Natural killer cell (primary cell): ENCODE measurements around the gene ATP11A. TPM values are rescaled to one million over a fixed set of nuclear protein-coding genes. Genes with fewer than 3 reads are reported as not detected.

ENCODE experiments used
- ATAC-seq, 3 donors: fragments of 150-1000 bp in 2 of 3; fragments of 200-7000 bp in 1 of 3; cut with Tn5 transposase; 1 replicate in 1 of 3; 2 replicates in 2 of 3; pipeline ENCODE4 v1.10.0; 2021; ENCODE audit warnings: mild to moderate bottlenecking in 2 of 3, moderate library complexity in 2 of 3
- DNase-seq, 2 donors: peaks; one replicate each; pipeline versions ENCODE4 v3.0.0 to v3.0.0-alpha.2; 2013 to 2021; ENCODE audit warnings: mixed read lengths in 1 of 2
- H3K27ac ChIP-seq: one replicate; pipeline ENCODE4 v1.5.1; 2013; ENCODE audit warnings: mild to moderate bottlenecking, low read length
- H3K27me3 ChIP-seq: one replicate; pipeline ENCODE4 v1.6.1; 2013; ENCODE audit warnings: low read length; ENCODE audit not compliant: control insufficient read depth, insufficient read depth
- H3K36me3 ChIP-seq: one replicate; pipeline ENCODE4 v1.6.1; 2013; ENCODE audit warnings: low read length; ENCODE audit not compliant: control insufficient read depth, insufficient read depth
- H3K4me1 ChIP-seq: one replicate; pipeline ENCODE4 v1.6.1; 2013; ENCODE audit warnings: low read length; ENCODE audit not compliant: control insufficient read depth, insufficient read depth
- H3K4me3 ChIP-seq: one replicate; pipeline ENCODE4 v1.5.1; 2013; ENCODE audit warnings: low read length
- H3K9me3 ChIP-seq: one replicate; pipeline ENCODE4 v1.6.1; 2013; ENCODE audit warnings: low read length; ENCODE audit not compliant: control insufficient read depth, insufficient read depth
- H3K27ac Mint-ChIP-seq, 2 donors: one replicate each; pipeline ENCODE4 v1.8.0; 2022; ENCODE audit warnings: mild to moderate bottlenecking in 2 of 2, mixed read lengths in 2 of 2, moderate library complexity in 1 of 2
- H3K27me3 Mint-ChIP-seq, 2 donors: one replicate each; pipeline ENCODE4 v1.8.0; 2022; ENCODE audit warnings: low read depth in 2 of 2, mixed read lengths in 2 of 2
- H3K36me3 Mint-ChIP-seq: one replicate; pipeline ENCODE4 v1.8.0; 2022; ENCODE audit warnings: mixed read lengths
- H3K4me1 Mint-ChIP-seq, 2 donors: one replicate each; pipeline ENCODE4 v1.8.0; 2022; ENCODE audit warnings: mixed read lengths in 2 of 2
- H3K4me3 Mint-ChIP-seq: one replicate; pipeline ENCODE4 v1.8.0; 2022; ENCODE audit warnings: mild to moderate bottlenecking, moderate library complexity, mixed read lengths
- H3K9me3 Mint-ChIP-seq, 2 donors: one replicate each; pipeline ENCODE4 v1.8.0; 2022; ENCODE audit warnings: mixed read lengths in 2 of 2
- WGBS: methylation state at CpG from one replicate; pipeline ENCODE4 v1.1.7; 2013; ENCODE audit warnings: missing lambda C conversion rate; ENCODE audit not compliant: insufficient coverage; 5-methylcytosine and 5-hydroxymethylcytosine counted together
- intact Hi-C: fragments of 100-400 bp; cut with micrococcal nuclease; formaldehyde crosslinking; loops from one replicate; pipeline ENCODE4 v1.14.2; 2022
- total RNA-seq, 4 donors: library from RNA; stranded (reverse); fragments of 120-200 nt in 1 of 4; gene quantifications; one replicate each; pipeline versions ENCODE4 v1.2.3 to v1.2.4, GENCODE V29; 2013 to 2022
- TF ChIP-seq, protein P1 (sequence below): fragments of 200-600 bp; IDR thresholded peaks from one replicate; pipeline ENCODE4 v1.8.0; 2022; ENCODE audit warnings: antibody characterized with exemption

The ATP11A gene
- total RNA-seq, 3 donors from 2014 or later (not counting 1 experiment from before 2014, with no cell fraction given): 47.1 to 68.6 (median 50.7) TPM

DNA sequence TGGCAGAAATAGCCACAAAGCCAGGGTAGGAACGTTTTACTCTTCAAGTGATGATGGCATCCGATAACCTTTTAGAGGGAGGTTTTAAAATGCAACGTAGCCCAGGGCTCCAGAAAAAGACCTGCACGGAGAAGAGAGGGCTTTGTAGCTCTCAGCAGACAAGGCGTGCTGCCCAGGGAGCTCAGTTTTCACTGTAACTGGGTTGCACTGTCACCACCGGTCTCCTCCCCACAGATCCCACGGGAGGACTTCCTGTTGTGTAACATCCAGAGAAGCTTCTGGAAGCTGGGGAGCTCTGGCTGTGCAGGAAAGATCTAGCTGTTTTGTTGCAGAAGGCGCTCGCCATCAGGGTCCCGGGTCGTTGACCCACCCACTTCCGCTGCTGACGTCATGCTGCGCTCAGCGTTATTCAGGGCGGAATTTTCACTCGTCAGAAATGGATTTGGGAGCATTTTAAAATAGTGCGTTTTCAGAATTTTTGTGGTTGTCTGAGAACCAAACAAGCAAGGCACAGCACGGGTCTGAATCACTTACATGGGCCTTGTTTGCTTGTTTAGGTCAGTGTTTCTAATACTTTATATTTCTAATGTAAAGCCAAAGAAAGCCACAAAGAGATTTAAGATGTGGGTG is 50.8 kb downstream of the ATP11A start:
- TF ChIP-seq, protein P1, sequence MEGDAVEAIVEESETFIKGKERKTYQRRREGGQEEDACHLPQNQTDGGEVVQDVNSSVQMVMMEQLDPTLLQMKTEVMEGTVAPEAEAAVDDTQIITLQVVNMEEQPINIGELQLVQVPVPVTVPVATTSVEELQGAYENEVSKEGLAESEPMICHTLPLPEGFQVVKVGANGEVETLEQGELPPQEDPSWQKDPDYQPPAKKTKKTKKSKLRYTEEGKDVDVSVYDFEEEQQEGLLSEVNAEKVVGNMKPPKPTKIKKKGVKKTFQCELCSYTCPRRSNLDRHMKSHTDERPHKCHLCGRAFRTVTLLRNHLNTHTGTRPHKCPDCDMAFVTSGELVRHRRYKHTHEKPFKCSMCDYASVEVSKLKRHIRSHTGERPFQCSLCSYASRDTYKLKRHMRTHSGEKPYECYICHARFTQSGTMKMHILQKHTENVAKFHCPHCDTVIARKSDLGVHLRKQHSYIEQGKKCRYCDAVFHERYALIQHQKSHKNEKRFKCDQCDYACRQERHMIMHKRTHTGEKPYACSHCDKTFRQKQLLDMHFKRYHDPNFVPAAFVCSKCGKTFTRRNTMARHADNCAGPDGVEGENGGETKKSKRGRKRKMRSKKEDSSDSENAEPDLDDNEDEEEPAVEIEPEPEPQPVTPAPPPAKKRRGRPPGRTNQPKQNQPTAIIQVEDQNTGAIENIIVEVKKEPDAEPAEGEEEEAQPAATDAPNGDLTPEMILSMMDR: no peak
- no peak for ATAC-seq
- 92% methylated on average over 18 of the region's 19 CpGs for WGBS
- Mint-ChIP-seq H3K27me3 (no peaks in the 10 kb centered on the region), H3K27ac (no peak overlapping the region), H3K9me3 (no peaks in the 10 kb centered on the region), H3K4me3 (no peak overlapping the region), H3K36me3 (no peaks in the 10 kb centered on the region), H3K4me1 (peaks cover 21 to 45% of the 10 kb centered on the region in 2 donors)
- H3K27ac ChIP-seq: no peak overlapping the region
- no peaks in the 10 kb centered on the region for H3K27me3 ChIP-seq
- no peak for DNase-seq
- H3K4me3 ChIP-seq: no peak overlapping the region
- H3K4me1 ChIP-seq: no peaks in the 10 kb centered on the region
- H3K36me3 ChIP-seq: no peaks in the 10 kb centered on the region
- intact Hi-C loops: no loop called here
- H3K9me3 ChIP-seq: no peaks in the 10 kb centered on the region

- WGBS: 94% methylated on average over 15 of the region's 15 CpGs
- Histone ChIP-seq H3K9me3 (no peaks in the 10 kb centered on the region), H3K4me3 (no peak overlapping the region), H3K36me3 (no peaks in the 10 kb centered on the region), H3K27me3 (no peaks in the 10 kb centered on the region), H3K4me1 (no peaks in the 10 kb centered on the region), H3K27ac (no peak overlapping the region)
- Mint-ChIP-seq H3K27me3 (no peaks in the 10 kb centered on the region), H3K9me3 (no peaks in the 10 kb centered on the region), H3K4me1 (peaks cover 21 to 45% of the 10 kb centered on the region in 2 donors), H3K36me3 (no peaks in the 10 kb centered on the region), H3K27ac (no peak overlapping the region), H3K4me3 (no peak overlapping the region)
- TF ChIP-seq, protein P1: no peak
- intact Hi-C loops: no loop called here
- ATAC-seq (no peak), DNase-seq (no peak)
Observed at GRCh38 chr13:112741185-112741755, 51.4 kb downstream of the ATP11A start.

- DNase-seq (no peak), ATAC-seq (no peak)
- no peak overlapping the region for H3K27ac ChIP-seq
- WGBS: 93% methylated on average over 17 of the region's 18 CpGs
- H3K4me3 ChIP-seq: no peak overlapping the region
- peaks cover 25 to 45% of the 10 kb centered on the region in 2 donors for H3K4me1 Mint-ChIP-seq
- H3K4me3 Mint-ChIP-seq: no peak overlapping the region
- no peaks in the 10 kb centered on the region for H3K9me3 Mint-ChIP-seq
- H3K27me3 Mint-ChIP-seq: no peaks in the 10 kb centered on the region
- TF ChIP-seq, protein P1: no peak
- H3K9me3 ChIP-seq: no peaks in the 10 kb centered on the region
- H3K36me3 Mint-ChIP-seq: no peaks in the 10 kb centered on the region
- intact Hi-C loops: no loop called here
- no peaks in the 10 kb centered on the region for H3K4me1 ChIP-seq
- H3K27ac Mint-ChIP-seq: no peak overlapping the region
- no peaks in the 10 kb centered on the region for H3K36me3 ChIP-seq
- H3K27me3 ChIP-seq: no peaks in the 10 kb centered on the region
Observed at GRCh38 chr13:112741835-112742570, 52.2 kb downstream of the ATP11A start.
